ENCODE measurements around the gene SH3GLB1.

DNA sequence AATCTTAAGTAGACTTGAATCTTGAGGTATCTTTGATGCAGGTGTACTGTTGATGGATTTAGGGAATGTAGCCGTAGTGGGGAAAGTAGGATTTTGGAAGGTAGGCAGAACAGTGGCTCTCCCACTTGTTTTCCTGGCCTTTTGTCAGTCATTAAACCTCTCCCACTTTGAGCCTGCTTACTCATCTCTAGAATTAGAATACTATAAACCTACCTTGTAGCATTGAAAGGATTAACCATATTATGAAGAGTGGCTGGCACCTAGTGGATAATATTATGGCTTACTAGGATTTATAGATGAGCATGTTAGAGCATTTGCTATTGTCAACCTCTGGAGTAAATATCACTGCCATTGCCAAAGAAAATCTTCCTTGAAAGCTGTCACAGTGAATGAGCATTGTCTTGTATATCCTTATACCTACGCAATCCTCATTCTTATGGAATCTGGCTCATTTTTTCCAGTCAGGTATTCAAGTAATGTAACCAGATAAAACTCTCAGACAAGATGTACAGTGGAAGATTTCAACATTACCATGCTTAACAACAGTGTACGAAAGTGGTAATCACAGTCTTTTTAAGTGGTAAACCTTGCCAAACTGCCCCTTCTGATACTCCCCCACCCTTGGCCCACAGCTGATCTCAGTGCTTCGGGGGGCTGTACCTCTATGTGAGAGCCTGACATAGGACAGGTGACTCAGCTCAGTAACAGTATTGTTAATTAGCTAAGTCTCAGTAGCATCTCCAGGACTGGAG lies 44.4 kb downstream of the SH3GLB1 start:
- TF ChIP-seq, protein P1, sequence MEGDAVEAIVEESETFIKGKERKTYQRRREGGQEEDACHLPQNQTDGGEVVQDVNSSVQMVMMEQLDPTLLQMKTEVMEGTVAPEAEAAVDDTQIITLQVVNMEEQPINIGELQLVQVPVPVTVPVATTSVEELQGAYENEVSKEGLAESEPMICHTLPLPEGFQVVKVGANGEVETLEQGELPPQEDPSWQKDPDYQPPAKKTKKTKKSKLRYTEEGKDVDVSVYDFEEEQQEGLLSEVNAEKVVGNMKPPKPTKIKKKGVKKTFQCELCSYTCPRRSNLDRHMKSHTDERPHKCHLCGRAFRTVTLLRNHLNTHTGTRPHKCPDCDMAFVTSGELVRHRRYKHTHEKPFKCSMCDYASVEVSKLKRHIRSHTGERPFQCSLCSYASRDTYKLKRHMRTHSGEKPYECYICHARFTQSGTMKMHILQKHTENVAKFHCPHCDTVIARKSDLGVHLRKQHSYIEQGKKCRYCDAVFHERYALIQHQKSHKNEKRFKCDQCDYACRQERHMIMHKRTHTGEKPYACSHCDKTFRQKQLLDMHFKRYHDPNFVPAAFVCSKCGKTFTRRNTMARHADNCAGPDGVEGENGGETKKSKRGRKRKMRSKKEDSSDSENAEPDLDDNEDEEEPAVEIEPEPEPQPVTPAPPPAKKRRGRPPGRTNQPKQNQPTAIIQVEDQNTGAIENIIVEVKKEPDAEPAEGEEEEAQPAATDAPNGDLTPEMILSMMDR (conservative IDR thresholded peaks at IDR 0.05): no peak
- TF ChIP-seq EZH2 (IDR thresholded peaks at IDR 0.05; ENCODE audit: low read depth): no peak

Measured in PC-9 (cell line).